Stimulated activated CD4-positive, alpha-beta T cell treated with anti-CD3 and anti-CD28 coated beads, Interleukin-4, amount 100 ng/mL, for 24 hours (primary cell): ENCODE results near the gene MYCL.

Experiments used
- DNase-seq: peaks from one replicate; pipeline ENCODE4 v3.0.0-alpha.2; 2020

Gene MYCL, protein sequence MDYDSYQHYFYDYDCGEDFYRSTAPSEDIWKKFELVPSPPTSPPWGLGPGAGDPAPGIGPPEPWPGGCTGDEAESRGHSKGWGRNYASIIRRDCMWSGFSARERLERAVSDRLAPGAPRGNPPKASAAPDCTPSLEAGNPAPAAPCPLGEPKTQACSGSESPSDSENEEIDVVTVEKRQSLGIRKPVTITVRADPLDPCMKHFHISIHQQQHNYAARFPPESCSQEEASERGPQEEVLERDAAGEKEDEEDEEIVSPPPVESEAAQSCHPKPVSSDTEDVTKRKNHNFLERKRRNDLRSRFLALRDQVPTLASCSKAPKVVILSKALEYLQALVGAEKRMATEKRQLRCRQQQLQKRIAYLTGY

GRCh38 chr1:39901714-39902459 lies at the start of gene MYCL:
Gene MYCL, minus strand, starts transcription at chr1:39901917. Its CDS starts 483 bp downstream, at chr1:39901434.
- peak; percentile 67 for DNase-seq

DNA sequence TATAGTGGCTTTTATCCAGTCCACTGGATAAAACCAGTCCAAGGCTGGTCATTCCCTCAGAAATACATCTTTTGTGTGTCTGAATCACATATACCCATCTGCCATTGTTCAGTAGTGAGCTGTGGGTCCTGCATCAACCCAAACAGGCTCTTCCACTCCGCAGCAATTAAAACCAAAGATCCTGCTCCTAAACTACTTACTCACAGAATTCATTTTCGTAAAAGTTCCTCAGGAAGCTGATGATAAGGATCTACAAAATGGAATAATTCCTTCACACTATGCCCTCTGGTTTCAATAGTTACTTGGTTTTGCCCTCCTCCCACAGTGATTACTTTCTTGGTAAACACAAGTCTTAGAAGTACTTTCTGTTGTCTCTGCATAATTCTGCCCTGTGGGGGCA lies 48.2 kb upstream of the MYCL start:
- DNase-seq: no peak

DNA sequence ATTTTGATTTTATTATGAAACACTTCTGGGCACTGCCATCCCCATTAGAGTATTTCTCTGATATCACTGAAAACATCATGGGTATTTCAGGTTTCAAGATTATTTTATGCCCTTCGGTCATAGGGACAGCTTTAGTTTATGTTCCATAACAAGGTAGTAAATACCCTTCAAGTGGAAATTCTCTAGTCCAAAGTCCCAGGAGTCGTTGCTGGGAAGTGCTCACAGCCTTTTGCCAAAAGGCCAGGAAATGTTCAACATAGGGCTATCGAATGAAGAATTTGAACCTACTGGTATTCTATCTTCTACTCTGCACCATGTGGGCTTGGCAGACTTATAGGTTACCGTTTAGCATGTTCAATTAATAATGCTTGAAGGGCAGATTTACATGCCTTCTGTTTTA lies 45.5 kb upstream of the MYCL start:
- DNase-seq: no peak

DNA sequence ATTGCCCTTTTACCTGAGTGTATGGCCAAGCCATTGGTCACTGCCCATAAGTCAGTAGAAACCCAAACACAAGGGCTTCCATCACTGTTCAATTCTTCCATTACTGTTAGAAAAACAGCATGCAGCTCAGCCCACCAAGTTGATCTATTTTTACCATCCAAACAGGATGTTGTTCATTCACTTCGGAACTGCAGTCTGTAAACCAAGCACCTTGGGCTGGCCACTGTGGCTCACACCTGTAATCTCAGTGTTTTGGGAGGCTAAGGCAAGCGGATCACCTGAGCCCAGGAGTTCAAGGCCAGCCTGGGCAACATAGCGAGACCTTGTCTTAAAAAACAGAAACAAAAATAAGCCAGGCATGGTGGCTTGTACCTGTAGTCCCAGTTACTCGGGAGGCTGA lies 44.5 kb upstream of the MYCL start:
- no peak for DNase-seq

DNA sequence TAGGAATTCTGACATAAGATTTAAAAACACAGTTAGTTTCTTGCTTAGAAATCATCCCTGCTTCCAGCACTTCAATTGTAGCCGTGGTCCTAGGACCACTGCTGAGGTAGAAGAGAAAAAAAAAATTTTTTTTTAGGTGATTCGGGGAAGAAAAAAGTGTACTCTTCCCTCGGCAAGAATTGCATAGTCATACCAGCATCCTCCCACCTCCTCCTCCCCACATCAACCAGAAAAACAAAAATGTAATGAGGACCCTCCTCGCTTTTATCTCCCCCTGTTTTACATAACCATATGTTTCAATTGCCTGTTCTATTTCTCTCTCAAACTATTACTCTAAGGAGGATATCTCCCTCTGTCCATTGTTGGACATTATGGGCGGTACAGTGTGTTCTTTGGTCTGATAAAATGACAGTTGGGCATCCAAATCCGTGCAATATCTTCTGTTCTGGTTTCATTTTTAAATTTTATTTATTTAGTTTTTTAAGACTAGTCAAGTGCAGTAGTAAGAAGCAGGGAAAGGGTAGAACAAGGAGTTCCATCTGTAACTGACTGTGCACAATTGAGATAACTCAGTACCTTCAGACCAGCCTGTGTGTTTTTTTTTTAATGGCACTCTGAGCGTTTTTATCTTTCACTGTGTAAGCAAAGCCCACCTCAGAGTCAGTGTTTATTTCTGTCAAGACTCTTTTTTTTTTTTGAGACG lies 42.8 kb upstream of the MYCL start:
- no peak for DNase-seq

DNA sequence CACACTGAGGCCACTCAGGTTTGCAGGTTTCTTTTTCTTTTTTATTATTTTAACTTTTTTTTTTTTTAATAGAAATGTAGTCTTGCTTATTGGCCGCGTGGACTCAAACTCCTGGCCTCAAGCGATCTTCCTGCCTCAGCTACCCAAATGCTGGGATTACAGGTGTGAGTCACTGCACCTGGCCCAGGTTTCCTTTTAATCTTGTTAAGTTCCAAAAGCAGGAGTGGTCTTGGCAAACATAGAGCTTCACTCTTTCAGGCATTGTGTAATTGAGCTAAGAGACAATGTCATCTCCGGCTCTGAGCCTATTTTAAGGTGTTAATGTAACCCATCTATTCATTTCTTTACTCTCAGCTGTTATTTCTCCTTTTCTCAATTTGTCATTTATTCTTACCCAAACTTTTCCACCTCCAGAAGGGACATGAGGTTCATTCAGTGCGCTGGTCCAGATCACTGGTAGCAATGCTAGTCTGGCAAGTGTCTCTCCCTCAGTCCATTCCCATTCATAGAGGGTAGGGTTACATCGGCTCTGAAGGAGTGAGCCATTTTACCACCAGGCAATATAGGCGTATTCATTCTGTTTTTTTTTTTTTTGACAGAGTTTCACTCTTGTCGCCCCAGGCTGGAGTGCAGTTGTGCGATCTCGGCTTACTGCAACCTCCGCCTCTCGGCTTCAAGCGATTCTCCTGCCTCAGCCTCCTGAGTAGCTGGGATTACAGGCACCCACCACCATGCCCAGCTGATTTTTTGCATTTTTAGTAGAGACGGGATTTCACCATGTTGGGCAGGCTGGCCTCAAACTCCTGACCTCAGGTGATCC lies 42.0 kb upstream of the MYCL start:
- DNase-seq: no peak

- DNase-seq: no peak
These were observed 39.5 kb upstream of the MYCL start for GRCh38 chr1:39940980-39941871.

DNA sequence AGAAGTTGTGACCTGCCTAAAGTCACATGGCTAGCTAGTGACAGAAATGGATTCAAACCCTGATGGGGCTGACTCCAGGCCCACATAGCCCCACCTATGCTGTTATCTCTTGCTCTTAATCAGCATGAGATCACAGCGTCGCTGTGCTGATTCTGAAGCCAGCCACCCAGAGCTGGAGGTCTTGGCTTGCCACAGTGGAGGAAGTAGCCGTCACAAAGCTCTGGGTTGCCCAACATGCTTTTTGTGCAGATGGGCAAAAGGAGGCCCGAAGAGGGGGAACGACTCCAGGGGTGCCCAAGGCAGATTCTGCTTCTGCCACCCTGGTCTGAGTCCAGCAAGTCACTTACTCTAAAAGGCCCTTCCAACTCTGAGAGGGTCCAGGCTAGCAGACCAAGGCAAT lies 38.5 kb upstream of the MYCL start:
- no peak for DNase-seq

- no peak for DNase-seq
These were observed 37.1 kb upstream of the MYCL start for GRCh38 chr1:39938856-39939255.

- no peak for DNase-seq
These were observed 35.2 kb upstream of the MYCL start for GRCh38 chr1:39936724-39937491.

DNA sequence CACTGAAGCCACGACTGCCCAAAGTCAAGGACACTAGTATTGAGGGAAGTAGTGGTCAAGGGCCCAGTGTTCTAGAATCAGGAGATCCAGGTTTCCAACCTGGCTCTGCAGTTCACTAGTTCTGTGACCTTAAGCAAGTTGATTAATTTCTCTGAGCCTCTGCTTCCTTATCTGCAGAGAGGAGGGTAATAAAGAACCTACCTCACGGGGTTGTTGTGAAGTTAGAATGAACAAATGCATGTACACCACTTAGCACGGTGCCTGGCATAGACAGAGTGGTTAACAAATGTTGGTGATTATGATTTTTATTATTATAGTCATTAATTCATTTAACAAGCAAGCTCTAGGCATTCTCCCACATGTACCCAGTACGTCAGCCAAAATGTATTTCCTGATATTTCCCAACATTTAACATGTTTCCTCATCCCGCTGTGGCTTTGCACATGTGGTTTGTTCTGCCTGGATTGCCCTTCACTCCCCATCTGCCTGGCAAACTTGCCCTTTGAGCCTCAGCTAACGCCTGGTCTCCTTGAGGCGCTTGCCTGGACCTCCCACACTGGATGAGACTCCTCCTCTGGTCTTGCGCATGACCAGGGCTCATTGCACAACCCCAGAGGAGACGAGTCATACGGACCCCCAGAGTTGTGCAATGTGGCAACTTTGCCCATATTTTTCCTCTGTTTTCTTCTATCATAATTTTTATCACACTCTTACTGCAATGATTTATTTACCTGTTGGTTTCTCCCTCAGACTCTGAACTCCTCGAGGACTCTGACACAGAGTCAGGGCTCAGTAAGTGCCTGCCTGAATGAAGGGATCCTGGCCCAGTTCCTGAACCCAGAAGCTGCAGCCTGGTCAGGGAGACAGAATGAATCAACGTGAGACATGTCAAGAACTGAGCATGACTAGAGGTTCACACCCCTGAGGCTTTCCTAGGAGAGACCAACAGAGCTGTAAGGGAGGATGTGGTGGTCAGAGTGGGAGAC lies 32.5 kb upstream of the MYCL start:
- no peak for DNase-seq

GRCh38 chr1:39928809-39929587 lies 27.3 kb upstream of the MYCL start:
- no peak for DNase-seq

- DNase-seq: no peak
These were observed 25.8 kb upstream of the MYCL start for GRCh38 chr1:39927538-39927937.

GRCh38 chr1:39926820-39927219 lies 25.1 kb upstream of the MYCL start:
- no peak for DNase-seq

DNA sequence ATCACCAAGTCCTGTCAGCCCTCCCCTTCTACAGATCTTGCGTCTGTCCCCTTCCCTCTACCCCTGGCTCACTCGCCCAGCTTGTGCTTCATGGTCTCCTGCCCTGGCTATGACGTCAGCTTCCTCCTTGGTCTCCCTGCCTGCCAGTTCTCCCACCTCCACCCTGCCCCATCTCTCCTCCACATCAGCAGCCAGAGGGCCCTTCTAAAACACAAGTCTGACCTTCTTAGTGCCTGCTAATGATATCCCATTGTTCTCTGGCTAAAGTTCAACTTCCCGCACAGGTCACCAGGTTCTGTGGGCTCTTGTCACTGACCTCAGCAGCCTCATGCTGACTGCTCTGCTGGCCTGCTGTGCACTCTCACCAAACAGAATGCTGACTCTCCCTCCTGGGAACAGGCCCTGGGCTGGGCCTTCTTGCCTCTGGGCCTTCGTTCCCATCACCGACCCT lies 24.7 kb upstream of the MYCL start:
- DNase-seq: no peak

- no peak for DNase-seq
These were observed 24.1 kb upstream of the MYCL start for GRCh38 chr1:39925721-39926342.

DNA sequence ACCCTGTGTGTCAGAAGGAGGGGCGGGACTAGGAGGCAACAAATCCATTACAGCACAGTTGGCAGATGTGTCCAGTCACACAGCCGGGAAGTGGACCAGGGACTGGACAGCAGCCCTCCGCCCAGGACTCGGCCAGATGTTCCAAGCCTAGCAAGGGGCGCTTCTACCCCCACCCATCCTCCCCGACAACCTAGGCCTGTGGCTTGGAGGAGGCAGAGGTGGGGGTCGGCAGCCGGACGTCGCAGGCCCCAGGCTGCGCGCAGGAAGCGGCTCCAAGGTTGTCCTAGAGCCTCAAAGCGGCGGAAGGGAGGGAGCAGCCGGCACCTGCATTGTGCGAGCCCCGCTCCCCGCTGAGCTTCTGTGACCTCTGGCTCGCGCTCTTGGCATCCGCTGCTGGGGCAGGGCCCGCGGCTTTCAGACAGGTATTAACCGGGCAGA lies 20.6 kb upstream of the MYCL start:
- DNase-seq: no peak

GRCh38 chr1:39919545-39919944 lies 17.8 kb upstream of the MYCL start:
- peak; percentile 50 for DNase-seq
